Nucleus accumbens (tissue), 56 donors: ENCODE data around the gene KNDC1.
"Not testable (repeated sequence)": the region's sequence is repeated elsewhere in the genome, so short reads cannot be mapped to it uniquely, and the experiment has no call there.

ENCODE experiments used
- DNase-seq, 56 donors: peaks; one replicate each; lab custom pipeline; 2025; lab: John Stamatoyannopoulos, UW

KNDC1 gene

GRCh38 chr10:133251388-133252222, 91.6 kb downstream of the KNDC1 start:
- no peak for DNase-seq

- DNase-seq = no peak
Measured at GRCh38 chr10:133252223-133252552, 92.2 kb downstream of the KNDC1 start.

- no peak for DNase-seq
Measured at GRCh38 chr10:133253361-133253955, 93.4 kb downstream of the KNDC1 start.

- no peak for DNase-seq
Measured at GRCh38 chr10:133254421-133255120, 94.6 kb downstream of the KNDC1 start.

- no peak for DNase-seq
Measured at GRCh38 chr10:133255323-133255722, 95.3 kb downstream of the KNDC1 start.

- DNase-seq = peak in 4 of 56 donors; percentile 14 to 49 (median 18)
Measured at GRCh38 chr10:133257489-133258065, 97.6 kb downstream of the KNDC1 start.

GRCh38 chr10:133258066-133258817, 98.2 kb downstream of the KNDC1 start:
- DNase-seq = no peak

- peak in 37 of 56 donors; percentile 10 to 76 (median 36) for DNase-seq
Measured at GRCh38 chr10:133258818-133259601, 99.0 kb downstream of the KNDC1 start.

- DNase-seq = no peak
Measured at GRCh38 chr10:133259602-133259989, 99.6 kb downstream of the KNDC1 start.

- peak in 26 of 56 donors; percentile 16 to 65 (median 42) for DNase-seq
Measured at GRCh38 chr10:133260895-133261725, 101.1 kb downstream of the KNDC1 start.

GRCh38 chr10:133261726-133262325, 101.8 kb downstream of the KNDC1 start:
- DNase-seq = peak in 54 of 56 donors; percentile 24 to 94 (median 78)

- no peak for DNase-seq
Measured at GRCh38 chr10:133262696-133263095, 102.7 kb downstream of the KNDC1 start.

GRCh38 chr10:133263674-133264073, 103.7 kb downstream of the KNDC1 start:
- DNase-seq = no peak

GRCh38 chr10:133264461-133264860, 104.4 kb downstream of the KNDC1 start:
- DNase-seq = peak in 1 of 56 donors; percentile 25

GRCh38 chr10:133265052-133265451, 105.0 kb downstream of the KNDC1 start:
- DNase-seq = not testable (repeated sequence)

- no peak for DNase-seq
Measured at GRCh38 chr10:133266056-133266795, 106.2 kb downstream of the KNDC1 start.

GRCh38 chr10:133267293-133267692, 107.3 kb downstream of the KNDC1 start:
- DNase-seq = no peak
